ENCODE measurements around the gene TEKT5. TPM values are rescaled to one million over a fixed set of nuclear protein-coding genes. Genes with fewer than 3 reads are reported as not detected.

Gene TEKT5
- total RNA-seq, 1 experiment from 2014 or later: not detected

GRCh38 chr16:10616756-10617640 is 77.7 kb downstream of the TEKT5 start:
- BruUV-seq (replicated peaks): no TSS peak
- peak; percentile 69 for DNase-seq (ENCODE audit: low spot score)
- TF ChIP-seq EZH2 (IDR thresholded peaks at IDR 0.05; ENCODE audit: borderline replicate concordance, low read depth, low read length, poor library complexity, severe bottlenecking): no peak
- TF ChIP-seq, protein P1, sequence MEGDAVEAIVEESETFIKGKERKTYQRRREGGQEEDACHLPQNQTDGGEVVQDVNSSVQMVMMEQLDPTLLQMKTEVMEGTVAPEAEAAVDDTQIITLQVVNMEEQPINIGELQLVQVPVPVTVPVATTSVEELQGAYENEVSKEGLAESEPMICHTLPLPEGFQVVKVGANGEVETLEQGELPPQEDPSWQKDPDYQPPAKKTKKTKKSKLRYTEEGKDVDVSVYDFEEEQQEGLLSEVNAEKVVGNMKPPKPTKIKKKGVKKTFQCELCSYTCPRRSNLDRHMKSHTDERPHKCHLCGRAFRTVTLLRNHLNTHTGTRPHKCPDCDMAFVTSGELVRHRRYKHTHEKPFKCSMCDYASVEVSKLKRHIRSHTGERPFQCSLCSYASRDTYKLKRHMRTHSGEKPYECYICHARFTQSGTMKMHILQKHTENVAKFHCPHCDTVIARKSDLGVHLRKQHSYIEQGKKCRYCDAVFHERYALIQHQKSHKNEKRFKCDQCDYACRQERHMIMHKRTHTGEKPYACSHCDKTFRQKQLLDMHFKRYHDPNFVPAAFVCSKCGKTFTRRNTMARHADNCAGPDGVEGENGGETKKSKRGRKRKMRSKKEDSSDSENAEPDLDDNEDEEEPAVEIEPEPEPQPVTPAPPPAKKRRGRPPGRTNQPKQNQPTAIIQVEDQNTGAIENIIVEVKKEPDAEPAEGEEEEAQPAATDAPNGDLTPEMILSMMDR (conservative IDR thresholded peaks at IDR 0.05; ENCODE audit: low read depth, low read length): no peak
- Histone ChIP-seq H3K27me3 (replicated peaks; ENCODE audit: insufficient read depth, low read depth, low read length, poor library complexity) (no peaks in the 10 kb centered on the region), H3K27ac (ENCODE audit: low read depth, low read length, poor library complexity, severe bottlenecking) (peak overlapping the region; percentile 4), H3K4me3 (ENCODE audit: low read depth, low read length, poor library complexity, severe bottlenecking) (no peak overlapping the region), H3K4me1 (ENCODE audit: insufficient read depth, low read length, poor library complexity, severe bottlenecking) (peaks cover 28% of the 10 kb centered on the region), H3K9me3 (ENCODE audit: low read depth, low read length, poor library complexity, severe bottlenecking) (no peaks in the 10 kb centered on the region), H3K36me3 (ENCODE audit: insufficient read depth, low read length, poor library complexity, severe bottlenecking) (no peaks in the 10 kb centered on the region)
- CTCF ChIA-PET: no interaction called here
- intact Hi-C loops (cut with micrococcal nuclease; ENCODE audit: unreplicated experiment): no loop called here
- POLR2A ChIA-PET (ENCODE audit: low non-redundant PET): no interaction called here

DNA sequence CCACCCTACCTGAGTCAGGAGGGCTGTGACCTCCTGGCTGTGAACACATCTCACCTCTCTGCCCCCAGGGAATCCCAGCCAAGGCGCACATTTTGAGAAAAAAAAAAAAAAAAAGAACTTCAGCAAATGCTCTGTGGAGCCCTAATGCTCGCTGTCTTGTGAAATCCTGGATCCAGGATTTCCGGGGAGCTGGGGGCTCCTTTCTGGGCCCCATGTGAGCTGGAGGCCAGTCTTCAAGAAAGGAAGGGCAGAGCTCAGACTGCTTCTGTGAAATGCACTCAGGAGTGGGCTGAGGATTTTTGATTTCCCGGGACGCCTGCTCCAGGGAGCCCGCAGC is 78.3 kb downstream of the TEKT5 start:
- H3K36me3 ChIP-seq (ENCODE audit: insufficient read depth, low read length, poor library complexity, severe bottlenecking): no peaks in the 10 kb centered on the region
- DNase-seq (ENCODE audit: low spot score): no peak
- H3K9me3 ChIP-seq (ENCODE audit: low read depth, low read length, poor library complexity, severe bottlenecking): no peaks in the 10 kb centered on the region
- no peaks in the 10 kb centered on the region for H3K27me3 ChIP-seq (replicated peaks; ENCODE audit: insufficient read depth, low read depth, low read length, poor library complexity)
- ChIA-PET CTCF (no interaction called here), POLR2A (ENCODE audit: low non-redundant PET) (no interaction called here)
- no peak overlapping the region for H3K27ac ChIP-seq (ENCODE audit: low read depth, low read length, poor library complexity, severe bottlenecking)
- H3K4me1 ChIP-seq (ENCODE audit: insufficient read depth, low read length, poor library complexity, severe bottlenecking): peaks cover 28% of the 10 kb centered on the region
- no TSS peak for BruUV-seq (replicated peaks)
- no peak overlapping the region for H3K4me3 ChIP-seq (ENCODE audit: low read depth, low read length, poor library complexity, severe bottlenecking)
- TF ChIP-seq, protein P1 (conservative IDR thresholded peaks at IDR 0.05; ENCODE audit: low read depth, low read length): no peak
- TF ChIP-seq EZH2 (IDR thresholded peaks at IDR 0.05; ENCODE audit: borderline replicate concordance, low read depth, low read length, poor library complexity, severe bottlenecking): no peak
- intact Hi-C loops (cut with micrococcal nuclease; ENCODE audit: unreplicated experiment): no loop called here

DNA sequence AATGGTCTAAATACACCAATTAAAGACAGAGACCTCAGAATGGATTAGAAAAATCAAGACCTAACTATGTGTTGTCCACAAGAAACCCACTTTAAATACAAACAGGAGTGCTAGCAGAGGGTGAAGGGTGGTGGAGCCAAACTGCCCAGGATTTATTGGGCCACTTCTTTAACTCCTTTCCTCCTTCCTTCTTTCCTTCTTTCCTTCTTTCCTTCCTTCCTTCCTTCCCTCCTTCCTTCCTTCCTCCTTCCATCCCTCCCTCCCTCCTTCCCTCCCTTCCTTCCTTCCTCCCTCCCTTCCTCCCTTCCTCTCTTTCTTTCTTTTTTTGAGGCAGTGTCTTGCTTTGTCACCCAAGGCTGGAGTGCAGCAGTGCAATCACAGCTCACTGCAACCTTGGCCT is 80.0 kb downstream of the TEKT5 start:
- Histone ChIP-seq H3K36me3 (ENCODE audit: insufficient read depth, low read length, poor library complexity, severe bottlenecking) (no peaks in the 10 kb centered on the region), H3K4me3 (ENCODE audit: low read depth, low read length, poor library complexity, severe bottlenecking) (no peak overlapping the region), H3K27ac (ENCODE audit: low read depth, low read length, poor library complexity, severe bottlenecking) (no peak overlapping the region), H3K4me1 (ENCODE audit: insufficient read depth, low read length, poor library complexity, severe bottlenecking) (peaks cover 25% of the 10 kb centered on the region), H3K9me3 (ENCODE audit: low read depth, low read length, poor library complexity, severe bottlenecking) (no peaks in the 10 kb centered on the region), H3K27me3 (replicated peaks; ENCODE audit: insufficient read depth, low read depth, low read length, poor library complexity) (no peaks in the 10 kb centered on the region)
- ChIA-PET POLR2A (ENCODE audit: low non-redundant PET) (no interaction called here), CTCF (no interaction called here)
- no peak for DNase-seq (ENCODE audit: low spot score)
- intact Hi-C loops (cut with micrococcal nuclease; ENCODE audit: unreplicated experiment): no loop called here
- TF ChIP-seq, protein P1 (conservative IDR thresholded peaks at IDR 0.05; ENCODE audit: low read depth, low read length): no peak
- no peak for TF ChIP-seq EZH2 (IDR thresholded peaks at IDR 0.05; ENCODE audit: borderline replicate concordance, low read depth, low read length, poor library complexity, severe bottlenecking)
- no TSS peak for BruUV-seq (replicated peaks)

All from A673 (cell line).